HepG2 (cell line): ENCODE results near the gene NUSAP1. TPM values are rescaled to one million over a fixed set of nuclear protein-coding genes. Genes with fewer than 3 reads are reported as not detected.
A peak's percentile ranks its signal among the peaks of the same experiment; 100 is the strongest.

Experiments used
- AKAP8 ChIP-seq: sonication (generic); formaldehyde crosslinking; IDR thresholded peaks from 2 replicates; pipeline ENCODE4 v1.5.1; 2020; ENCODE audit warnings: mild to moderate bottlenecking, missing genetic modification reagents
- ATAD3A ChIP-seq: sonication (generic); formaldehyde crosslinking; IDR thresholded peaks from 2 replicates; pipeline ENCODE4 v1.4.0; 2020; ENCODE audit warnings: missing genetic modification reagents
- CBX2 ChIP-seq, 2 experiments: fragments of 200-600 bp in 1 of 2; sonication (generic); formaldehyde crosslinking in 1 of 2; IDR thresholded peaks; 2 replicates each; pipeline versions ENCODE4 v1.7.0 to v1.8.1; 2018 to 2022; ENCODE audit warnings: low read depth in 2 of 2, low read length in 1 of 2, mild to moderate bottlenecking in 1 of 2, missing genetic modification reagents in 1 of 2
- EZH2 ChIP-seq: conservative IDR thresholded peaks from 2 replicates; pipeline ENCODE4 v1.6.1; 2012; ENCODE audit warnings: mild to moderate bottlenecking, low read depth, low read length, moderate library complexity
- MTERF4 ChIP-seq: sonication (generic); formaldehyde crosslinking; IDR thresholded peaks from 2 replicates; pipeline ENCODE4 v1.8.0; 2023; ENCODE audit warnings: mild to moderate bottlenecking, missing genetic modification reagents
- MYPOP ChIP-seq: sonication (generic); formaldehyde crosslinking; IDR thresholded peaks from 2 replicates; pipeline ENCODE4 v1.8.1; 2023; ENCODE audit warnings: mild to moderate bottlenecking, moderate library complexity, missing genetic modification reagents
- NPAS2 ChIP-seq: sonication (generic); formaldehyde crosslinking; IDR thresholded peaks from 2 replicates; pipeline ENCODE4 v1.8.0; 2022; ENCODE audit warnings: mild to moderate bottlenecking, missing genetic modification reagents, borderline replicate concordance
- POLR2G ChIP-seq: fragments of 200-400 bp; formaldehyde crosslinking; IDR thresholded peaks from 2 replicates; pipeline ENCODE4 v1.6.1; 2018; ENCODE audit warnings: mild to moderate bottlenecking, low read depth, low read length, moderate library complexity
- SOX5 ChIP-seq: IDR thresholded peaks from 2 replicates; pipeline ENCODE4 v1.6.1; 2016; ENCODE audit warnings: borderline replicate concordance
- ZNF12 ChIP-seq: sonication (generic); formaldehyde crosslinking; IDR thresholded peaks from 2 replicates; pipeline ENCODE4 v1.5.0; 2020; ENCODE audit warnings: missing genetic modification reagents
- ZNF232 ChIP-seq: sonication (generic); formaldehyde crosslinking; IDR thresholded peaks from 2 replicates; pipeline ENCODE4 v1.4.0; 2020; ENCODE audit warnings: missing genetic modification reagents, borderline replicate concordance
- ZNF34 ChIP-seq: sonication (generic); formaldehyde crosslinking; IDR thresholded peaks from 2 replicates; pipeline ENCODE4 v1.4.0; 2020; ENCODE audit warnings: mild to moderate bottlenecking, missing genetic modification reagents, borderline replicate concordance
- ZNF577 ChIP-seq: sonication (generic); formaldehyde crosslinking; IDR thresholded peaks from 2 replicates; pipeline ENCODE4 v1.4.0; 2020; ENCODE audit warnings: mild to moderate bottlenecking, low read depth, missing genetic modification reagents, borderline replicate concordance
- polyA plus RNA-seq, 8 experiments: library from polyadenylated mRNA; depleted of rRNA in 3 of 8; stranded (reverse) in 7 of 8; unstranded in 1 of 8; fragments of >200 nt; fragmentation: Illumina TruSeq in 4 of 8; extraction: Trizol in 4 of 8; gene quantifications; 2 replicates each; pipeline versions ENCODE4 v1.2.1 to v1.2.3, GENCODE V29; 2011 to 2016; ENCODE audit warnings: low read depth in 4 of 8, missing spikeins in 1 of 8, mixed read lengths in 1 of 8; ENCODE audit not compliant: insufficient read depth in 1 of 8
- total RNA-seq, 5 experiments: library from RNA; depleted of rRNA; stranded (reverse); fragments of >200 nt; fragmentation: Illumina TruSeq; extraction: Trizol; gene quantifications; 2 replicates each; pipeline ENCODE4 v1.2.3, GENCODE V29; 2016; ENCODE audit warnings: low read depth in 1 of 5
- TF ChIP-seq, protein P1 (sequence below): IDR thresholded peaks from 2 replicates; pipeline ENCODE4 v1.6.1; 2018; ENCODE audit warnings: missing genetic modification reagents, mild to moderate bottlenecking, missing compliant biosample characterization
- TF ChIP-seq, protein P2 (sequence below): sonication (generic); formaldehyde crosslinking; IDR thresholded peaks from 2 replicates; pipeline ENCODE4 v1.4.0; 2020; ENCODE audit warnings: mild to moderate bottlenecking, missing genetic modification reagents
- TF ChIP-seq, protein P3 (sequence below): sonication (generic); formaldehyde crosslinking; IDR thresholded peaks from 2 replicates; pipeline ENCODE4 v1.8.0; 2022; ENCODE audit warnings: mild to moderate bottlenecking, missing genetic modification reagents; ENCODE audit not compliant: insufficient replicate concordance

NUSAP1 gene
- total and polyA plus RNA-seq, 2 of the 13 experiments (the other 11 are each of a cell fraction or from before 2014, with no cell fraction given) = 59.5 to 106 TPM

DNA sequence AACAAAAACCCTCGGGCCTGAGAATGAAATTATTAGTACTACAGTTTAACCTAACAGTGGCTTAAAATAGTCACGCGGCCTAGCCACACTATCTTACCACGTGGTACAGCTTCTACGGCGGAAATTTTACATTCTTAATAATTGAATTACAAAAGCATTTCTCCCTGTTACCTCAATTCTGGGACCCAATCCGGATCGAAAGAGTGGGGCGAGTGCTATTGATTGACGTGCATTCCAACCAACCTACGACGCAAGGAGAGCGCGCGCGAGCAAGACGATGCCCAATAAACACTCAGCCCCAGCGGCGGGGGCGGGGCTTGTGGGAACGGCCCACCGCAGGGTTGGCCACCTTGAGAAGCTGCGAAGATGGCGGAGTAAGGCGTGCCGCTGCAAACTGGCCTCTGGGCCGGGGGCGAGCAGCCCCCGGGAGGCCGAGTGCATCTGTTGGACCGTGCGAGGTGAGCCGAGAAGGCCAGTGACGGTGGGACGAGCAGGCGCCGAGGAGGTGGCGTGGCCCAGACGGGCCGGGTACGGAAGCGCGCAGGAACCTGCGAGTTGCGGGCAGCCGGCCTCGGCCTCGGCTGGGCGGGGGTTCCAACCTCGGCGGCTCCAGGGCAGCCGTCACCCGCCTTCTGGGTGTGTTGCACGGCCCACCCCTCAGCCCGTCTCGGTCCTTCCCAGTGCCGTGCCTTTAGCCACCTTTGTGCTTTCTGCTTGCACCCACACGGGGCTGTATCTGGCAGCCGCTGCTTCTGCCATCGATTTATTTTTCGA lies 48.8 kb upstream of the NUSAP1 start (continued):
- no peak for TF ChIP-seq CBX2 (IDR thresholded peaks at IDR 0.05; ENCODE audit: low read depth, low read length)
- TF ChIP-seq CBX2 (CRISPR knock-in tag; IDR thresholded peaks at IDR 0.05; ENCODE audit: low read depth) = no peak
- TF ChIP-seq MYPOP (CRISPR knock-in tag) = peak; percentile 33; the same call in 1 of the 2 replicates
- 0 out of 2 replicates have a peak, but pooled peaks have one; percentile 45 for TF ChIP-seq MTERF4 (CRISPR knock-in tag)
- TF ChIP-seq, protein P1, sequence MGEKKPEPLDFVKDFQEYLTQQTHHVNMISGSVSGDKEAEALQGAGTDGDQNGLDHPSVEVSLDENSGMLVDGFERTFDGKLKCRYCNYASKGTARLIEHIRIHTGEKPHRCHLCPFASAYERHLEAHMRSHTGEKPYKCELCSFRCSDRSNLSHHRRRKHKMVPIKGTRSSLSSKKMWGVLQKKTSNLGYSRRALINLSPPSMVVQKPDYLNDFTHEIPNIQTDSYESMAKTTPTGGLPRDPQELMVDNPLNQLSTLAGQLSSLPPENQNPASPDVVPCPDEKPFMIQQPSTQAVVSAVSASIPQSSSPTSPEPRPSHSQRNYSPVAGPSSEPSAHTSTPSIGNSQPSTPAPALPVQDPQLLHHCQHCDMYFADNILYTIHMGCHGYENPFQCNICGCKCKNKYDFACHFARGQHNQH (CRISPR knock-in tag) = peak; percentile 67; the same call in 1 of the 2 replicates
- no peak for TF ChIP-seq EZH2
- TF ChIP-seq, protein P2, sequence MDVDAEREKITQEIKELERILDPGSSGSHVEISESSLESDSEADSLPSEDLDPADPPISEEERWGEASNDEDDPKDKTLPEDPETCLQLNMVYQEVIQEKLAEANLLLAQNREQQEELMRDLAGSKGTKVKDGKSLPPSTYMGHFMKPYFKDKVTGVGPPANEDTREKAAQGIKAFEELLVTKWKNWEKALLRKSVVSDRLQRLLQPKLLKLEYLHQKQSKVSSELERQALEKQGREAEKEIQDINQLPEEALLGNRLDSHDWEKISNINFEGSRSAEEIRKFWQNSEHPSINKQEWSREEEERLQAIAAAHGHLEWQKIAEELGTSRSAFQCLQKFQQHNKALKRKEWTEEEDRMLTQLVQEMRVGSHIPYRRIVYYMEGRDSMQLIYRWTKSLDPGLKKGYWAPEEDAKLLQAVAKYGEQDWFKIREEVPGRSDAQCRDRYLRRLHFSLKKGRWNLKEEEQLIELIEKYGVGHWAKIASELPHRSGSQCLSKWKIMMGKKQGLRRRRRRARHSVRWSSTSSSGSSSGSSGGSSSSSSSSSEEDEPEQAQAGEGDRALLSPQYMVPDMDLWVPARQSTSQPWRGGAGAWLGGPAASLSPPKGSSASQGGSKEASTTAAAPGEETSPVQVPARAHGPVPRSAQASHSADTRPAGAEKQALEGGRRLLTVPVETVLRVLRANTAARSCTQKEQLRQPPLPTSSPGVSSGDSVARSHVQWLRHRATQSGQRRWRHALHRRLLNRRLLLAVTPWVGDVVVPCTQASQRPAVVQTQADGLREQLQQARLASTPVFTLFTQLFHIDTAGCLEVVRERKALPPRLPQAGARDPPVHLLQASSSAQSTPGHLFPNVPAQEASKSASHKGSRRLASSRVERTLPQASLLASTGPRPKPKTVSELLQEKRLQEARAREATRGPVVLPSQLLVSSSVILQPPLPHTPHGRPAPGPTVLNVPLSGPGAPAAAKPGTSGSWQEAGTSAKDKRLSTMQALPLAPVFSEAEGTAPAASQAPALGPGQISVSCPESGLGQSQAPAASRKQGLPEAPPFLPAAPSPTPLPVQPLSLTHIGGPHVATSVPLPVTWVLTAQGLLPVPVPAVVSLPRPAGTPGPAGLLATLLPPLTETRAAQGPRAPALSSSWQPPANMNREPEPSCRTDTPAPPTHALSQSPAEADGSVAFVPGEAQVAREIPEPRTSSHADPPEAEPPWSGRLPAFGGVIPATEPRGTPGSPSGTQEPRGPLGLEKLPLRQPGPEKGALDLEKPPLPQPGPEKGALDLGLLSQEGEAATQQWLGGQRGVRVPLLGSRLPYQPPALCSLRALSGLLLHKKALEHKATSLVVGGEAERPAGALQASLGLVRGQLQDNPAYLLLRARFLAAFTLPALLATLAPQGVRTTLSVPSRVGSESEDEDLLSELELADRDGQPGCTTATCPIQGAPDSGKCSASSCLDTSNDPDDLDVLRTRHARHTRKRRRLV (CRISPR knock-in tag) = peak; percentile 67; the same call in 1 of the 2 replicates
- no peak for TF ChIP-seq ZNF34
- TF ChIP-seq, protein P3, sequence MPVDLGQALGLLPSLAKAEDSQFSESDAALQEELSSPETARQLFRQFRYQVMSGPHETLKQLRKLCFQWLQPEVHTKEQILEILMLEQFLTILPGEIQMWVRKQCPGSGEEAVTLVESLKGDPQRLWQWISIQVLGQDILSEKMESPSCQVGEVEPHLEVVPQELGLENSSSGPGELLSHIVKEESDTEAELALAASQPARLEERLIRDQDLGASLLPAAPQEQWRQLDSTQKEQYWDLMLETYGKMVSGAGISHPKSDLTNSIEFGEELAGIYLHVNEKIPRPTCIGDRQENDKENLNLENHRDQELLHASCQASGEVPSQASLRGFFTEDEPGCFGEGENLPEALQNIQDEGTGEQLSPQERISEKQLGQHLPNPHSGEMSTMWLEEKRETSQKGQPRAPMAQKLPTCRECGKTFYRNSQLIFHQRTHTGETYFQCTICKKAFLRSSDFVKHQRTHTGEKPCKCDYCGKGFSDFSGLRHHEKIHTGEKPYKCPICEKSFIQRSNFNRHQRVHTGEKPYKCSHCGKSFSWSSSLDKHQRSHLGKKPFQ (CRISPR knock-in tag) = peak; percentile 42
- TF ChIP-seq NPAS2 (CRISPR knock-in tag) = no peak
- TF ChIP-seq ZNF232 (CRISPR knock-in tag) = 0 out of 2 replicates have a peak, but pooled peaks have one; percentile 61
- no peak for TF ChIP-seq ATAD3A
- TF ChIP-seq AKAP8 (CRISPR knock-in tag) = peak; percentile 27; the same call in 1 of the 2 replicates
- TF ChIP-seq ZNF12 = no peak
- TF ChIP-seq POLR2G = peak; percentile 95
- TF ChIP-seq SOX5 (CRISPR knock-in tag) = no peak
- peak; percentile 31; the same call in 1 of the 2 replicates for TF ChIP-seq ZNF577 (CRISPR knock-in tag)
